G401.6 (cell line): ENCODE measurements around the gene AHCYL2.

Experiments
- FAIRE-seq: peaks from 2 replicates; lab custom pipeline; 2012; peaks lifted over from hg19 to GRCh38; lab: Jason Lieb, UNC

AHCYL2 gene

DNA sequence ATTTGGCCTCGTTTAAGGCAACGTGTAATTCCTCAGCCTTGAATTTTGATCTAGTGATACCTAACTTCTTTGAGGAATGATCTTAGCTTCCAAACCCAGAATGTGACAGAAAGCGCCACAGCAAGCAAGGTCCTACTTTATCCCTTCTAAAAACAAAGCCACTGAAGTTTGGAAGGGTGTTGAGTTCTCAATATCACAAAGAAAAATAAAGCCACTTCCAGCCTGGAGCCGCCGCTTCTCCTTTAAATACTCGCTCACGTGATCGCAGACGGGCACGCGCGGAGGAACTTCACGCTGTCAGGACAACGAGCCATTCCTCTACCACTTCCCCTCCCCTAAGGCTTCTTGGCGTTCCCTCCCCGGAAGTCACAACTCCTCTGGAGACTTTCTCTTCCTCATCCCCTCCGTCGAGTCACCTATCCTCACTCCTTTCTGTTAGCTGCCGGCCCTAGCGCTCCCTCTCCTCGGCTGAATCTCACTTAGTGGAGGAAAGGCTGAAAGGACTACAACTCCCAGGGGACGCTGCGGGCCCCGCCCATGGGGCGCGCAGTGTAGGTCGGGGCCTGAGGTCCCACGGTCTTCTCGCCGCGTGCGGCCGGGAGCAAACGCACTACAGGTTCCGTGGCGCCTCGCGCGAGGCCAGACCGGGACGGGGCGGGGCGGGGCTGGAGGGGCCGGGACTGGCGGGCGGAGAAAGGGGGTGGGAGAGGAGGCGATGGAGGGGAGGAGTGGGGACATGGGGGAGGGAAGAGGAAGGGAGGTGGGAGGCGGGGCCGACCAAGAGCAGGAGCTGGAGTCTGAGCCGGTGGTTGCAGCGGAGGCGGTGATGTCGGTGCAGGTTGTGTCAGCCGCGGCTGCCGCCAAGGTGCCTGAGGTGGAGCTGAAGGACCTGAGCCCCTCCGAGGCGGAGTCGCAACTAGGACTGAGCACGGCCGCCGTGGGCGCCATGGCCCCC lies at the start of gene AHCYL2:
AHCYL2 (plus strand) TSS at position 780 of the 955 bp plus-strand sequence.
- peak; percentile 93 for FAIRE-seq

DNA sequence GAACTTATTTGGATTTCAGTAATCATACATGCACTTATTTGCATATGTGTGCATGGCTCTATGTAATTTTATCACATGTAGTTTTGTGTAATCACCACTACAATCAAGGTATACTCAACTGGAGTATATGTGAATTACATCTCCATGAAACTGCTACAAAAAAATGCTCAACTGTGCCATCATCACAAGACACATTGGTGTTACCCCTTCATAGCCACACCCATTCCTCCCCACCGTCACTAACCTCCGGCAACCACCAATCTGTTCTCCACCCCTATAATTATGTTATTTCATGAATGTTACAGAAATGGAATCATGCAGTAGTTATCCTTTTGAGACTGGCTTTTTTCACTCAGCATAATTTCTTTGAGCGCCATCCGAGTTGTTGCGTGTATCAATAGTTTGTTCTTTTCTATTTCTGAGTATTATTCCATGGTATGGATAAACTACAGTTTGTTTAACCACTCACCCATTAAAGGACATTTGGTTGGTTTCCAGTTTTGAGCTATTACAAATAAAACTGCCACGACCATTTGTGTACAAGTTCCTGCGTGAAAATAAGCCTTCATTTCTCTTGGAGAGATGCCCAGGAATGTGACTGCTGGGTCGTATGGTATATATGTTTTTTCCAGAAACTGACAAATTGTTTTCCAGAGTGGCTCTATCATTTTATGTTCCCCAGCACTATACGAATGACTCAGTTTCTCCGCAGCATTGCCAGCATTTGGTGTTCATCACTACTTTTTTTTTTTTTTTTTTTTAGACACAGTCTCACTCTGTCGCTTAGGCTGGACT lies 47.7 kb upstream of the AHCYL2 start:
- FAIRE-seq: no peak

DNA sequence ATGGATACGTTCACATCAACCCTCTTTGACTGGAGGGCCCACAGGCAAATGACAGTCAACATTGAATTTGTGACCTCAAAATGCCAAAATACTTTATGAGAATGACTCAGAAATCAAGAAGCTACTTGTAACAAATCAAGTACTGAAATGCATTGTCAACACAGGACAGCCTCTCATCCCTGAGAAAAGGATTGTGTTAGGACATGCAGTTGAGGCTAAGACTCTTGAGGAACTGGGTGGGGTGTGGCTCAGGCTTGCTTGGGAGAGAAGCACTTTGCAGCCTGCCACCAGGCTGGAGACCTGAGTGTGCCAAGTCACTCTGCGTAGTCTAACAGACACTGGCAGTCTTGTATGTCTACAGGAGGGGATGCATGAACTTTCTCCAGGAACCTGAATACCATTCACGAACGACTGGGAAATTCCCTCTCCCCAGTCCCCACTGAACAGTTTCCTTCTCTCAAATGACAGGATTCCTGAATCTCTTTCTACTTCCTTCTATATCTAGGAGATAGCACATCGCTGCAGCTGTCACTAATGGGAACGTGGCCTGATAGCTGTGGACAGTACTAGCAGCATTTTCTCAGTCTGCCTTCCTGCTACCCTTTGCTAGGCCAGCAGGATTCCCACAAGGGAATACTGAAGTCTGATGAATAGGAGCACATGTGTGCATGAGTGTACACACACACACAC lies 39.7 kb upstream of the AHCYL2 start:
- FAIRE-seq: no peak

DNA sequence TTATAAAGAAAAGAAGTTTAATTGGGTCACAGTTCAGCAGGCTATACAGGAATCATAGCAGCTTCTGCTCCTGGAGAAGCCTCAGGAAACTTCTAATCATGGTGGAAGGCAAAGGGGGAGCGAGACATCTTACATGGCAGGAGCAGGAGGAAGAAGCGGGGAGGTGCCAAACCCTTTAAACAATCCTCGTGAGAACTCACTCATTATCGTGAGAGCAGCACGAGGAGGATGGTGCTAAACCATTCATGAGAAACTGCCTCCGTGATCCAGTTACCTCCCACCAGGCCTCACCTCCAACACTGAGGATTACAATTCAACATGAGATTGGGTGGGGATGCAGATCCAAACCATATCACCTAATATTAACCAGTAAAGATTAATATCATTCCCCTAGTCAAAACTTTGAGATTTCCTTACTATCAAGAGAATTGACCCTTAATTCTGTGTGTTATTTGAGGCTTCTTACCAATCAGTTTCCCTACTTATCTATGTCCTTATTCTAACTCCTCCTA lies 38.0 kb upstream of the AHCYL2 start:
- no peak for FAIRE-seq

DNA sequence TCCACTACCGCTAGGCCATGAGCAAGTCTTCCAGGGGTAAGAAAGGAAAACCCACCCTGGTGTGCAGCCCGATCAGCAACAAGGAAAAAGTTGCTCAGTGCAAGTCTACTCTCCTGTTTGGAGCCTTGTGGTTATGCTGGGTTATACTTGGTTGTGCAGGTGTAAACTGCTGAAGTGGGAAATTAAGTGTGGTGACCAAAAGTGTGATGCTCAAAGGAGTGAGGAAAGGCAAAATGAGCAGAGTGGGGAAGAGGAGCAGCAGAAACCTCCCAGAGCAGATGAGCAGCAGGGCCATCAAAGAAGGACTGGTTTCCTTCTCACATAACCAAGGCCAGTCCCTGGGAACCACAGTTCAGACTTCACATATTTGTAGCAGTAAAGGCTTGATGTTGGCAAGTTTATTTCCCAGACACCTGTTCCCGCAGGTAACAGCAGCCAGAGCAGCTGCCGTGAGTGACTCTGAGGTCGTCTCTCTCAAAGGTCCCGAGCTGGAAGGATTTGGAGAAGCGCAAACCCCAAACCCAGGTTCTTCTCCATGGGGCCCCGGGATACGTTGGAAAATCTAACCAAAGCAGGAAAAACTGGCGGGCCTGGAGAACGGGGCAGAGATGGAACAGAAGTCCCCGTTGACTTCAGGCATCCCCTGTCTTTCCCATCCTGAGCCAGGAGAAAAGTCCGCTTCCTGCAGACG lies 37.0 kb upstream of the AHCYL2 start:
- no peak for FAIRE-seq

DNA sequence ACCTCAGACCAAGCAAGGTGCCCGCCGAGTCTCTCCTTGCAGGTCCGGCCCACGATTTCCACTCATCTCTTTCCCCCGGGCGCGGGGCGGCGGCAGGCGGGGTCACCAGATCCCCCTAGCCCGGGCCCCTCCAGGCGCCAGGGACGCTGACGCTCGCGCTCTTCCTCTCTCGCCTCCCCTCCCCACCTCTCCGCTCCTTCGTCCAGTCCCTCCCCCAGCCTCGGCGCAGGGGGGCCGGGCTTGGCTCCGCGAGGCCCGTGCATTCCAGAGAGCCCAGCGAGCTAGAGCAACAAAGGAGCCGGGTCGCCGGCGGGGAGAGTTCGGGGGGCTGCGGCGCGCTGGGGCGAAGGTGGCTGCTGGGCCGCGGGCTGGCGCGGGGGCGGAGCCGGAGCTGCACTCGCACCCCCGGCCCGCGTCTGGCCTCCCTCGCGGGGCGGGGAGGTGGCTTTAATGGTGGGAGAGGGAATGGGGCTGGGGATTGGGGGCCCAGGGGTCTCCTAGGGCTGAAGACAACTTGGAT lies 36.4 kb upstream of the AHCYL2 start, which contains the start of gene SMO:
SMO (plus strand) TSS at position 262 of the 520 bp plus-strand sequence. CDS start 519 bp downstream, outside the sequence.
- no peak for FAIRE-seq

DNA sequence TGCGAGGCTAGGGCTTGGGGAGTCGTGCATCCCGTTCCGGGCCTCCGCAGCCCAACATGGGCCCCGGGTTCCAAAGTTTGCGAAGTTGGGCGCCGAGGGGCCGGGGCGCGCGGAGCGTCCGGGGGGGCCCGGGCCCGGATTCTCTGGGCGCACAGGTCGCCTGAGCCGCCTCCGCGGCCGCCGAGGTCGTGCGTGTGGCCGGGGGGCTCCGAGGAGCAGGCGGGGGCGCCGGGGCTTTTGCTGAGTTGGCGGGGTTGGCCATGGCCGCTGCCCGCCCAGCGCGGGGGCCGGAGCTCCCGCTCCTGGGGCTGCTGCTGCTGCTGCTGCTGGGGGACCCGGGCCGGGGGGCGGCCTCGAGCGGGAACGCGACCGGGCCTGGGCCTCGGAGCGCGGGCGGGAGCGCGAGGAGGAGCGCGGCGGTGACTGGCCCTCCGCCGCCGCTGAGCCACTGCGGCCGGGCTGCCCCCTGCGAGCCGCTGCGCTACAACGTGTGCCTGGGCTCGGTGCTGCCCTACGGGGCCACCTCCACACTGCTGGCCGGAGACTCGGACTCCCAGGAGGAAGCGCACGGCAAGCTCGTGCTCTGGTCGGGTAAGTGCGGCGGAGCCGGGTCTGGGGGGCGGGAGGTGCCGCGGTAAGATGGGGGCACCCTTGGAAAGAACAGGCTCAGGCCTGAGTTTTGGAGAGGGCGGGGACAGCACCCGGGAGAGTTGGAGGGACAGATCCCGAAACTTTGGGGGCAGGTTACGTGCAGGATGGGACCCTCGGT lies 35.8 kb upstream of the AHCYL2 start:
- FAIRE-seq: no peak

DNA sequence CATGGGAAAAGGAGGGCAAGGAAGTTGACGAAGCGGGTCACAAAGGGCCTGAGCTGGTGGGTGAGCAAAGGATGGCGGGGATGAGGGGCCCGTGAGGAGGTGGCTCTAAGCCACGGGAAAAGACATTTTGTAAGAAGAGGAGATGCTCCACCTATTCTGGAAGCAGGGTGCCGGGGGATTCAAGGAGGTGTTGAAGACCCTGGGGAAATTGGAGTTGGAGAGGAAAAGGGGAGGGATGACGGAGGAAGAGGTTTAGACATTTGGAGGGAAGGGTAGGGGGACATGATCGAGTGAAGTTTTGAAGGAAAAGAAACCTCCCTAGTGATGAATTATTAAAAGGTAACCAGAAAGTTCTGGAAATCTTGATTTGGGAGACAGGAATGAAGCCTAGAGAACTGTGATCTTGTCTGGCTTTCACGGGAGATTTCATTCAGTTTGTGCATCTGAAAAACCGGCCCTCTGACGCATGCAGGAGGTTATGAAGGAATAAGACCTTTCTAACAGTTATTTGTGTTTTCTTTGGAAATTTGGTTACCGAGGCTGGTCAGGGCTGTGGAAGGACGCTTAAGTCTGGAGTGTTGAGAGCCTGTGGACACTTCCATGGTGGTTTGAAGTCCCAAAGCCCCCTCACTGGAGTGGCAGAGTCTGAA lies 35.0 kb upstream of the AHCYL2 start:
- FAIRE-seq: no peak

DNA sequence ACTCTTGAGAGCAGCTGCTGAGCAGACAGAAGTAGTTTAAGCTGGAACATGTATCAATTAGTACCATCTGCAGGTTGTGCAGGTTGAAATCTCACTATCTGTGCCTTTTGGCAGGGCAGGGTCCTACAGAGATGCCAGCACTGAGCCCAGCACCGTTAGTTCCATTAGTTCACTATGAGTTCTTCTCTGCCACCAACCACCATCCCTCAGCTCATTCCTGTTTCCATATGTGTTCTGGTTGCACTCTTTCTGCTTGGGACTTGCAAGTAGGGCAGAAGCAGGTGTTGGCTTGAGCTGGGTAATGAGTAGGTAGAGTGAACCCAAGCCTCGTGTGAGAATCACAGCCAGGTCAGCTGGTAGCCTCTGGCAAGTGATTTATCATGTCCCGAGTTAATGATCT lies 33.6 kb upstream of the AHCYL2 start:
- FAIRE-seq: no peak

DNA sequence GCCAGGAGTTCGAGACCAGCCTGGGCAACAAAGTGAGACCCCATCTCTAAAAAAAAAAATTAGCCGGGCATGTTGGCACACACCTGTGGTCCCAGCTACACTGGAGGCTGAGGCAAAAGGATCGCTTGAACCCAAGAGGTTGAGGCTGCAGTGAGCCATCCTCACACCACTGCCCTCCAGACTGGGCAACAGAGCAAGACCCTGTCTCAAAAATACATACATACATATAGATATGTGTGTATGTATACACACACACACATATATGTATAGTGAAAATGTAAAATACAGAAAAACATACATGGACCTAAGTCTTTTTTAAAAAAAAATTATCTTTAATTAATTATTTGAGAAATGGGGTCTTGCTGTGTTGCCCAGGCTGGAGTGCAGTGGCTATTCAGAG lies 30.9 kb upstream of the AHCYL2 start:
- FAIRE-seq: no peak

DNA sequence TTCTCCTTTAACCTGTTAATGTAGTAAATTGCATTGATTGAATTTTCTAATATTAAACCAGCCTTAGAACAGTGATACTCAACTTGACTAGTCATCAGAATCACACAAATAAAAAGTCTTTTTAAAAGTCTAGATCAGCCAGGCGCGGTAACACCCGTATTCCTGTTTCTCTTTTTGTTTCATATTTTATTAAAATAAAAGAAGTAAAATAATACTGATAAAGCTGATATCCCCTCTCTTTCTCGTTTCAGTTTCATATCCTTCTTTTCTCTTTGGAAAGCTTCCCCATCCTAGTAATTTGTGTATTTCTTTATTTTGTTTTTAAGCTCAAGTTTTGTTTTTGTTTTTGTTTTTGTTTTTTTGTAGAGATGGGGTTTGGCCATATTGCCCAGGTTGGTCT lies 27.1 kb upstream of the AHCYL2 start:
- no peak for FAIRE-seq

DNA sequence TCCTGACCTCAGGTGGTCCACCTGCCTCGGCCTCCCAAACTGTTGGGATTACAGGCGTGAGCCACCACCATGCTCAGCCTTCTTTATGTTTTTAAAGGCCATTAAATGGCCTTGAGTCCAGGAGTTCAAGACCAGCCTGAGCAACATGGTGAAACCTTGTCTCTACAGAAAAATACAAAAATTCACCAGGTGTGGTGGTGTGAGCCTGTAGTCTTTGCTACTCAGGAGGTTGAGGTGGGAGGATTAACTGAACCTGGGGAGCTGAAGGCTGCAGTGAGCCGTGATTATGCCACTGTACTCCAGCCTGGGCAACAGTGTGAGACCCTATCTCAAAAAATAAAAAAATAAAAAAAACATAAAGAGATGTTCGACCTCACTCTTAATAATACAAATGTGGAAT lies 25.4 kb upstream of the AHCYL2 start:
- no peak for FAIRE-seq

DNA sequence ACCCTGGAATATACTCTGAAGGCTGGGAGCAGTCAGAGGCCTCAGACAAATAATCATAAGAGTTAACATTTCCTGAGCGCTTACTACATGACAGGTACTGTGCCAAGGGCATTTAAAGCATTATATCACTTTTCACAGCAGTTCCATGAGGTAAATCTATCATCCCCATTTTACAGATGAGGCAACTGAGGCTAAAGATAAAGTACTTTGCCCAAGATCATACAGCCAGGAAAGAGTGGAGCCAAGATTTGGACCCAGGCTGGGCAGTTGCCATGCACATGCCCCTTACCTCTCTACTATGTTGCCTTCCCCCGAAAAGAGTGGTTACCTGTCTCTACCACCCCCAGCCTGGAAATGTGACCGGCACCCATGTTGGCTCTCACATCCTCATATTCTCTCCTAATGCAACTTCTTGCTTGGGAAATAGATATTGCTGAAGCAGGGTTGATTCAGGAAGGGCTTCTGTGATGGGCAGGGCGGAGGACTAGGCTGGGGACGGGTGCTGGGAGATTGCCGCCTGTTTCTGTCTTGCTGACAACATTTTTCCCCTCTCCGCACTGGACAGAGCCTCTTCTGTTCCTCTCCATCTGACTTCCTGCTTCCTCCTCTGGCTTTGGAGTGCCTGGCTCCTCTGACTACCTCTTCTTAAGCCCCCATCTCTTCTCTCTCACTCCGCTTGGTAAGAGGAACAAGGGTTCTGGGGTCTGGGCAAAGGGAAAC lies 22.6 kb upstream of the AHCYL2 start:
- FAIRE-seq: no peak

DNA sequence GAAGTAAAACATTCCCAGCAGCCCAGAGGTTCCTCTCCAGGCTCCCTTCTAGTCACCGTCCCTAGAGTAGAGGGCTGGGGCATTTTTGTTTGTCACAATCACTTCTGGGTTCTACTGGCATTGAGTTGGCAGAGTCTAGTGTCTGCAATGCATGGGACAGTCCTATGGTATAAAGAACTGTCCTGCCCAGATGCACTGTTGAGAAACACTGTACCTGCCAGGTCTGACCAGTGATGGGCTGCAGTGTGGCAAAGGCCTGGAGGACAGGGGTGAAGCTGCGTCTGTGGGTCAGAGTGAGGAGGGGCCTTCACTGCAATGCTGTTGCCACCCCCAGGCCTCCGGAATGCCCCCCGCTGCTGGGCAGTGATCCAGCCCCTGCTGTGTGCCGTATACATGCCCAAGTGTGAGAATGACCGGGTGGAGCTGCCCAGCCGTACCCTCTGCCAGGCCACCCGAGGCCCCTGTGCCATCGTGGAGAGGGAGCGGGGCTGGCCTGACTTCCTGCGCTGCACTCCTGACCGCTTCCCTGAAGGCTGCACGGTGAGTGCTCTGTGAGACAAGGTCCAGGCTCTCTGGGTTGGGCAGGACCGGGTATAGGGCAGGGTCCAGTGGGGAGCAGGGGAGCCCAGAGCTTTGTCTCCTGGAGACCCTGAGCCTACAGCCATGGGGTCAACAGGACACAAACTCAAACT lies 21.6 kb upstream of the AHCYL2 start:
- no peak for FAIRE-seq

DNA sequence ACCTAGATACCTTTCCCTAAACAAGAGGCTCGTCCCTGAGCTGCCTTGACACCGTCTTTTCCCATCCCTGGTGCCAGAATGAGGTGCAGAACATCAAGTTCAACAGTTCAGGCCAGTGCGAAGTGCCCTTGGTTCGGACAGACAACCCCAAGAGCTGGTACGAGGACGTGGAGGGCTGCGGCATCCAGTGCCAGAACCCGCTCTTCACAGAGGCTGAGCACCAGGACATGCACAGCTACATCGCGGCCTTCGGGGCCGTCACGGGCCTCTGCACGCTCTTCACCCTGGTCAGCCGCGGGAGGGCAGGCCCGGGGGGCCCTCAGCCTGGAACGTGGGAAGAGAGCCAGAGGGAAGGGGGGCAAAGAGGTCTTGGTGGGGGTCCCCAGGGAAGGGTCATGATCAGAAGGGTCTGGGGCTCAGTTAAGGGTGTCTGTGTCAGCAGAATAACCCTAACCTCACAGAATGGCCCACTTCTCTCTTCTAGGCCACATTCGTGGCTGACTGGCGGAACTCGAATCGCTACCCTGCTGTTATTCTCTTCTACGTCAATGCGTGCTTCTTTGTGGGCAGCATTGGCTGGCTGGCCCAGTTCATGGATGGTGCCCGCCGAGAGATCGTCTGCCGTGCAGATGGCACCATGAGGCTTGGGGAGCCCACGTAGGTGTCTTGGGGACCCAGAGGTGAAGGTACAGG lies 19.6 kb upstream of the AHCYL2 start:
- FAIRE-seq: no peak

DNA sequence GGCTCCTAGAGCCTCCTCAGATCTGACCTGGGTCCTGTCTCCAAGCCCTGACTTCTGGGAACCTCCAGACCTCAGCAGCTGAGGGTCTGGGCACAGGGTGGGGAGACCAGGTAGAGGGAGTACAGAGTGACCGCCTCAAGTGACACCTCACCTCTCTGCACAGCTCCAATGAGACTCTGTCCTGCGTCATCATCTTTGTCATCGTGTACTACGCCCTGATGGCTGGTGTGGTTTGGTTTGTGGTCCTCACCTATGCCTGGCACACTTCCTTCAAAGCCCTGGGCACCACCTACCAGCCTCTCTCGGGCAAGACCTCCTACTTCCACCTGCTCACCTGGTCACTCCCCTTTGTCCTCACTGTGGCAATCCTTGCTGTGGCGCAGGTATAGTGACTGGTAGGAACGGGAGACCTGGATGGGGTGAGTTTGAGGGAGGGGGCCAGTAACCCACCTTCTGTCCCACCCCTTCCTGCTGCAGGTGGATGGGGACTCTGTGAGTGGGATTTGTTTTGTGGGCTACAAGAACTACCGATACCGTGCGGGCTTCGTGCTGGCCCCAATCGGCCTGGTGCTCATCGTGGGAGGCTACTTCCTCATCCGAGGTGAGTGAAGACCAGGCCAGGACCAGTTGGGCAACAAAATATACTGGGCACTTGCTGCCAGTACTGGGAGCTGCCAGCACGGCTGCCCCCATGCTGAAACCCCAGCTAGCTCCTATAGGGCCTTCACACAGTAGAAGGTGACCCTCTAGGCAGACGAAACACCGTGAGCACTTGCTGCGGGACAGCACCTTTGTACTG lies 18.6 kb upstream of the AHCYL2 start:
- FAIRE-seq: no peak

DNA sequence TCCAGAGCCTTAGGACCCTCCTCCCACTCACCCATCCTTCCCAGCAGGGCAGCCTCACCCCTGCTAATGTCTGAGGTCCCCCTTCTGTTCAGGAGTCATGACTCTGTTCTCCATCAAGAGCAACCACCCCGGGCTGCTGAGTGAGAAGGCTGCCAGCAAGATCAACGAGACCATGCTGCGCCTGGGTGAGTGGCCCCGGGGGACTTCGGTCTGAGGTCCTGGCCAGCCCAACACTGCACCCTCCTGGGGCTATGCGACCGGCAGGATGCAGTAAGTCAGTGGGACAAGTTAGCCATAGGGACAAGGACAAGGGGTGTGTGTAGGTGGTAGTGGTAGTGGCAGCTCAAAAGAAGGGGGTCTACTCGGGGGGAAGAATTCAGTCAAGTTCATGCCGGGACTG lies 16.2 kb upstream of the AHCYL2 start:
- FAIRE-seq: no peak
